ENCODE data around the gene ANKRD12.
A peak's percentile ranks its signal among the peaks of the same experiment; 100 is the strongest.

The ANKRD12 gene

DNA sequence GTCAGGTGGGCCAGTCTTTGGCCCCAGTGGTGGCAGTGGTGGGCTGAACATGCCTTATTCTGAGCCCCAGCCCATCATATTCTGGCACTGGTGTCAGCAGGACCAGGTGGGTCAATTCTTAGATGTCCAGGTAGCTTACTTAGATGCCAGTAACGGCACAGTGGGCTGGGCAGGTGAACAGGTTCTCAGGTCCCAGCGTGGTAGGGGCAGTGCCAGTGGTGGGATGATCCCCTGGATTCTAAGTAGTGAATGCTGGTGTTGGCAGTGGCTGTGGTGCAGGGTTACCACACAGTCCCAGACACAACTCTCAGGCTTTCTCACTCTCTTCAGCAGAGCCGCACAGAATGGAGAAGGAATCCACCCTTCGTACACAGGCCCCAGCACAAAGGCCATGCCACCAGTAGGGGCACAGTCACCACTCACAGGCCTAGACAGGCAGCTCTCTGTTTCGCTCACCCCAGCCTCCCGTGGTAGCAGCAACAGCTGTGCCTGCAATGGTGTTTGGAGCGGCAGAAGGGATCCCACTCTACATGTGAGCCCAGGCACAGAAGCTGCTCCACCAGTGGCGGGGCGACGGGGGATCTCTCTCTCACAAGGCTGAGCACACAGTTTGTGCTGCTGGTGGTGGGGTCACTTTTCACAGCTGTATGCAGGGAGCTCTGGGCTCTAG is 97.3 kb downstream of the ANKRD12 start:
- no peaks in the 10 kb centered on the region for H3K9me3 ChIP-seq
- TF ChIP-seq, protein P1, sequence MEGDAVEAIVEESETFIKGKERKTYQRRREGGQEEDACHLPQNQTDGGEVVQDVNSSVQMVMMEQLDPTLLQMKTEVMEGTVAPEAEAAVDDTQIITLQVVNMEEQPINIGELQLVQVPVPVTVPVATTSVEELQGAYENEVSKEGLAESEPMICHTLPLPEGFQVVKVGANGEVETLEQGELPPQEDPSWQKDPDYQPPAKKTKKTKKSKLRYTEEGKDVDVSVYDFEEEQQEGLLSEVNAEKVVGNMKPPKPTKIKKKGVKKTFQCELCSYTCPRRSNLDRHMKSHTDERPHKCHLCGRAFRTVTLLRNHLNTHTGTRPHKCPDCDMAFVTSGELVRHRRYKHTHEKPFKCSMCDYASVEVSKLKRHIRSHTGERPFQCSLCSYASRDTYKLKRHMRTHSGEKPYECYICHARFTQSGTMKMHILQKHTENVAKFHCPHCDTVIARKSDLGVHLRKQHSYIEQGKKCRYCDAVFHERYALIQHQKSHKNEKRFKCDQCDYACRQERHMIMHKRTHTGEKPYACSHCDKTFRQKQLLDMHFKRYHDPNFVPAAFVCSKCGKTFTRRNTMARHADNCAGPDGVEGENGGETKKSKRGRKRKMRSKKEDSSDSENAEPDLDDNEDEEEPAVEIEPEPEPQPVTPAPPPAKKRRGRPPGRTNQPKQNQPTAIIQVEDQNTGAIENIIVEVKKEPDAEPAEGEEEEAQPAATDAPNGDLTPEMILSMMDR (IDR thresholded peaks at IDR 0.05), result no peak
- H3K27me3 ChIP-seq, result no peaks in the 10 kb centered on the region
- H3K27ac ChIP-seq, result no peak overlapping the region
- H3K4me1 ChIP-seq (ENCODE audit: control insufficient read depth in 1 of 2, insufficient read depth in 1 of 2, low read depth in 1 of 2, low read length in 1 of 2), result peaks cover 14 to 15% of the 10 kb centered on the region in 2 experiments
- peaks cover 21% of the 10 kb centered on the region for H3K36me3 ChIP-seq
- no peak overlapping the region for H3K4me3 ChIP-seq (ENCODE audit: low read depth in 1 of 2, low read length in 1 of 2)

DNA sequence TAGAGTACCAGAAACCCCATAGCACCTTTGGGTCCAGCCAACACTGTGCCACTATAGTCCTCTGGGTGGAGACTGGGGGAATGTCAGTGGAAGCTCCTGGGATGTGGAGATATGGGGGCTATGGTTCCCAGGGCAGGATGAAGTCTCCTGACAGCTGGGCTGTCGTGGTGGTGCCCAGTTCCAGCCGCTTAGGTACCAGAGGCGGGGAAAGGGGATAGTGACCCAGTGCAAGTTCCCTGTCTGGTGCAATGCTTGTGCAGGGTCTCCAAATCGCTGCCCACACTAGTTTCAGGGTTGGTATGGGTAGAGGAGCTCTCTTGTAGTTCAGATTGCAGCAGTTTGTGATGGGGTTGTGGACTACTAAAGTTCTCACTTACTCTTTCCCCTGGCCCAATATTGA is 97.9 kb downstream of the ANKRD12 start:
- Histone ChIP-seq H3K36me3 (peaks cover 21% of the 10 kb centered on the region), H3K27me3 (no peaks in the 10 kb centered on the region)
- TF ChIP-seq, protein P1 (IDR thresholded peaks at IDR 0.05), result no peak

DNA sequence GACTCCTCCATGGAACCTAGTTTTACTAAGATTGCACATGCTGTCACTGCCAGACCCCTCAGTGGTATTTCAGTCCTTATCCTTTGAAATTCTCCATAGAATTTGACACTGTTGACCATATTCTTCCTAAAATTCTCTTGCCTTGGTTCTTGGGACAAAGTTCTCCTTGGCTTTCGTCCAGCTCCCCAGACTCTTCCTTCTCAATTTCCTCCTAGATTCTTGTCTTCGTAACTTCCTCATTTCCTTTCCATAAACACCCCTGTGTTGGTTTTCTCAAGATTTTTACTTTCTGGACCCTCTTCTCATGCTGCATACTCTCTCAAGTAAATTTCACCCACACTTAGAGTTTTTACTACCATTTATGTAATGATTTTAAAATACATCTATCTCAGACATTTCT is 101.4 kb downstream of the ANKRD12 start:
- peaks cover 44 to 53% of the 10 kb centered on the region in 2 experiments for H3K4me1 ChIP-seq (ENCODE audit: control insufficient read depth in 1 of 2, insufficient read depth in 1 of 2, low read depth in 1 of 2, low read length in 1 of 2)
- H3K27ac ChIP-seq, result peak overlapping the region; percentile 59
- H3K4me3 ChIP-seq (ENCODE audit: low read depth in 1 of 2, low read length in 1 of 2), result no peak overlapping the region
- peaks cover 21% of the 10 kb centered on the region for H3K36me3 ChIP-seq
- no peaks in the 10 kb centered on the region for H3K27me3 ChIP-seq
- TF ChIP-seq, protein P1 (IDR thresholded peaks at IDR 0.05), result no peak
- no peaks in the 10 kb centered on the region for H3K9me3 ChIP-seq

More for the DNA sequence above, 97.9 kb downstream of the ANKRD12 start:
- H3K9me3 ChIP-seq, result no peaks in the 10 kb centered on the region
- H3K4me1 ChIP-seq (ENCODE audit: control insufficient read depth in 1 of 2, insufficient read depth in 1 of 2, low read depth in 1 of 2, low read length in 1 of 2), result peaks cover 15 to 20% of the 10 kb centered on the region in 2 experiments
- H3K27ac ChIP-seq, result no peak overlapping the region
- H3K4me3 ChIP-seq (ENCODE audit: low read depth in 1 of 2, low read length in 1 of 2), result no peak overlapping the region

DNA sequence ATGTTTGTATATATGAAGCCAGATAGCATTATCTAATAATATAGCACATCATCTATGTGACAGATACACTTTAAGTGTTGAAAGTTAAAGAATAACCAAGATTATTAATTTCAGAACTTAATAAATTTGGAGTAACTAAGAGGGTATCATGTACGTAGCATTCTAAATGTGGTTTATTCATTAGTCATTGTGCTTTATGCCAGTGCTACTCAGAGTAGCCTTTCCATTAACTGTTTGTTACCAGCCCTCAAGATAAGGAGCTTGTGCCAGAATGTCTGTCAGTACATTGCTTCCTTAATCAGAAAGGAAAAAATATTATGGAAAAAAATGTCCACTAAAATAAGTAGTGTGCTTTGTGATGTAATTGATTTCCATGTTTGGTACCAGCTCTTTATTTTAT is 103.1 kb downstream of the ANKRD12 start:
- Histone ChIP-seq H3K4me1 (ENCODE audit: control insufficient read depth in 1 of 2, insufficient read depth in 1 of 2, low read depth in 1 of 2, low read length in 1 of 2) (peaks cover 55 to 67% of the 10 kb centered on the region in 2 experiments), H3K27ac (peak overlapping the region; percentile 56), H3K9me3 (no peaks in the 10 kb centered on the region), H3K4me3 (ENCODE audit: low read depth in 1 of 2, low read length in 1 of 2) (no peak overlapping the region), H3K36me3 (peaks cover 9% of the 10 kb centered on the region), H3K27me3 (no peaks in the 10 kb centered on the region)
- TF ChIP-seq, protein P1 (IDR thresholded peaks at IDR 0.05), result no peak

DNA sequence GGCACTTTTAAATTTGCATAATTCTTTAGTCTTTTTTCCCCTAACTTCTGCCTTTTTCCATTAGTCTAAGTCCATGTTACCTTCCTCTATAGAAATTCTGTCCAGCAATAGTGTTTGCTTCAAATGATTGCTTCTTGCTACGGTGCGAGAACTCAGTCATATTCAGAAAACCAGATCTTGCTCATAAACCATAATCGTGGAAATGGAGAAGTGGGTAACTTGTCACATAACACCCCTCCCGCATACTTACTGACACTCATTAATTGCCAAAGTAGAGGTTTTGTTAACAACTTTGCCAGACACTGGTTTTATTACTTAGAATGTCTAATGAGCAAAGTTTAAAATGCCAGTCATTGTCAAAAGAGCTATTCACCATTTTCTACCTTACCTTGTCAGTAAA is 103.7 kb downstream of the ANKRD12 start:
- H3K36me3 ChIP-seq, result peaks cover 4% of the 10 kb centered on the region
- H3K27me3 ChIP-seq, result no peaks in the 10 kb centered on the region
- no peak overlapping the region for H3K4me3 ChIP-seq (ENCODE audit: low read depth in 1 of 2, low read length in 1 of 2)
- peaks cover 55 to 67% of the 10 kb centered on the region in 2 experiments for H3K4me1 ChIP-seq (ENCODE audit: control insufficient read depth in 1 of 2, insufficient read depth in 1 of 2, low read depth in 1 of 2, low read length in 1 of 2)
- no peaks in the 10 kb centered on the region for H3K9me3 ChIP-seq
- H3K27ac ChIP-seq, result peak overlapping the region; percentile 56
- TF ChIP-seq, protein P1 (IDR thresholded peaks at IDR 0.05), result no peak
